Activated T-cell treated with anti-CD3 and anti-CD28 coated beads, Interleukin-2, amount 50 U/mL, for 1 hour (primary cell): ENCODE results near the gene MTFMT.

Source experiments
- DNase-seq: peaks from one replicate; pipeline ENCODE4 v3.0.0-alpha.2; 2020

Gene MTFMT

GRCh38 chr15:64981812-64982431, 47.5 kb downstream of the MTFMT start:
- no peak for DNase-seq

- DNase-seq, result no peak
Measured at GRCh38 chr15:64979252-64979710, 50.2 kb downstream of the MTFMT start.

- no peak for DNase-seq
Measured at GRCh38 chr15:64975390-64975789, 54.0 kb downstream of the MTFMT start.

- DNase-seq, result no peak
Measured at GRCh38 chr15:64970698-64971097, 58.7 kb downstream of the MTFMT start.

- no peak for DNase-seq
Measured at GRCh38 chr15:64969401-64969800, 60.0 kb downstream of the MTFMT start.

- DNase-seq, result no peak
Measured at GRCh38 chr15:64961013-64961412, 68.4 kb downstream of the MTFMT start.

- no peak for DNase-seq
Measured at GRCh38 chr15:64960153-64960552, 69.3 kb downstream of the MTFMT start.

GRCh38 chr15:64959128-64959527, 70.3 kb downstream of the MTFMT start:
- DNase-seq, result no peak

GRCh38 chr15:64954395-64954794, 75.0 kb downstream of the MTFMT start:
- DNase-seq, result no peak

- no peak for DNase-seq
Measured at GRCh38 chr15:64951777-64952418, 77.5 kb downstream of the MTFMT start.
